HS-5 (cell line): ENCODE results near the gene PAOX.

ENCODE experiments used
- DNase-seq: peaks from one replicate; pipeline ENCODE4 v3.0.0-alpha.2; 2012; ENCODE audit warnings: low read depth

Gene PAOX

DNA sequence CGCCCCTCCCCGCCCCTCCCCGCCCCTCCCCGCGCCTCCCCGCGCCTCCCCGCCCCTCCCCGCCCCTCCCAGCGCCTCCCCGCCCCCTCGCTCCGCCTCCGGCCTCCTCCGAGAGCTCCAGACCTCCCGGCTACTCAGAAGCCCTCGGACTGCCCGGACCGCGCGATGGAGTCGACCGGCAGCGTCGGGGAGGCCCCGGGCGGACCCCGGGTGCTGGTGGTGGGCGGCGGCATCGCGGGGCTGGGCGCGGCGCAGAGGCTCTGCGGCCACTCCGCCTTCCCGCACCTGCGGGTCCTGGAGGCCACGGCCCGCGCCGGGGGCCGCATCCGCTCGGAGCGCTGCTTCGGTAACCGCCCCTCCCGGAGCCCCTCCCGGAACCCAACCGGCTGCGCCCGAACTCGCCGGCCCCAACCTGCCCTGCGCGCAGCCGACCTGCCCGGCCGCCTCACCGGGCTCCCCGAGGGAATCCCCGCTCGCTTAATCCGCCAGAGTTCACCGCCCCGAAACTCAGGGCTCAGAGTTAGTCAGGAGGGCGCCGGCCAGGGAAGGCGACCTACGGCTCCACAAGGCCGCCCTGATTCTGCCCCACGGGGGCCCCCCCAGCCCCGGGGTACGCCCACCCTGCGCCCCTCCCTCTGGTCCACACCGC, at the start of gene PAOX:
TSS of gene PAOX (plus strand) at position 111 of the 649 bp plus-strand sequence. CDS start at position 166, 55 bp downstream.
- DNase-seq = no peak

DNA sequence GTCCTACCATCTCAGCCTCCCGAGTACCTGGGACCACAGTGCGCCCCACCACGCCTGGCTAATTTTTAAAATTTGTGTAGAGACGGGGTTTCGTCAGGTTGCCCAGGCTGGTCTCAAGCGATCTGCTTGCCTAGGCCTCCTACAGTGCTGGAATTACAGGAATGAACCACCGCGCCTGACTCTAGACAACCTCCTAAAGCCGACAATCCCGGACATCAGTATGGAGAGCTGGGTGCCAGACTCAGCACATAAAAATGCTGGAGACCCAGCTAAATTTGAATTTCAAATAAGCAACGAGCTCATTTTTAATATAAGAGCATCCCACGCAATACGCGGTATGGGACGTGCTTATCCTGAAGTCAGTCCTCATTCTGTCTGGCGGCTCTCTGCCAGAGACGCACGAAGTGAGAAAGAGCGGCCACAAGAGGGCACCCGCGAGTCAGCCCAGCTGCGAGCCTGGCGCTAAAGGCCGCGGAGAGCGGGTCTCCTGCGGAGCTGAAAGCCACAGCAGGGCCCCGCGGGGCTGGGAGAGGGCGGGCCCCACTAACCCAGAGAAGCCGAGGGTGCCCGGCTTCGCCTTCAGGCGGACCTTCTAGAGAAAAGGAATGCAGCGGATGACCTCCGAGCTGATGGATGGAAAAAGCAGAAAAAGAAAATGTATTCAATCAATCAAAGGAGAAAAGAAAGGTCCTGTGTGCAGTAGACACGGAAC, 49.4 kb upstream of the PAOX start:
- peak; percentile 51 for DNase-seq

DNA sequence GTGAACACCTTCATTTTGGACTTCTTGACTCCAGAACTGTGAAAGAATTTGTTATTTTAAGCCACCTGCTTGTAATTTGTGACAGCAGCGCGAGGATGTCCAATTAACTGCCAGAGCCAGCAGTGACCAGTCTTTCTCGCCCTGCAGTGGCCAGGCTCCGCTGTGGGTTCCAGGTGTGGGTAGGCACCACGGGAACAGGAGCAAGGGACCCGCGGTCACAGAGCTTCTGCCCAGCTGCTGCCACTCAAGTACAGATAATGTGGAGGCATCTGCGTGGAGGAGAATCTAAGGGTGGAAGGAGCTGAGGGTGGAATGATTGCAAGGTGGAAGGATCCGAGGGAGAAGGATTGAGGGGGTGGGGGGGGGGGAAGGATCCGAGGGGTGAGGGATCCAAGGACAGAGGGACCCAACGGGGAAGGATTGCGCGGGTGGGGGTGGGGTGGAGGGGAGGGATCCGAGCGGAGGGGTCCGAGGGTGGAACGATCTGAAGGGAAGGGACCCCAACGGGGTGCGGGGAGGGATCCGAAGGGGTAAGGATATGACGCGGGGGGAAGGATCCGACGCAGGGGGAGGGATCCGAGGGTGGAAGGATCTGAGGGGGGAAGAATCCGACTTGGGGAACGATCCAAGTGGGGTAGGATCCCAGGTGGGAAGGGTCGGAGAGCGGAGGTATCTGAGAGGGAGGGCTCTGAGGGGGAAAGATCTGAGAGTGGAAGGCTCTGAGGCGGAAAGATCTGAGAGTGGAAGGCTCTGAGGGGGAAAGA, 45.9 kb upstream of the PAOX start:
- DNase-seq = no peak

- DNase-seq = no peak
Observed at GRCh38 chr10:133334503-133335245, 44.4 kb upstream of the PAOX start.

DNA sequence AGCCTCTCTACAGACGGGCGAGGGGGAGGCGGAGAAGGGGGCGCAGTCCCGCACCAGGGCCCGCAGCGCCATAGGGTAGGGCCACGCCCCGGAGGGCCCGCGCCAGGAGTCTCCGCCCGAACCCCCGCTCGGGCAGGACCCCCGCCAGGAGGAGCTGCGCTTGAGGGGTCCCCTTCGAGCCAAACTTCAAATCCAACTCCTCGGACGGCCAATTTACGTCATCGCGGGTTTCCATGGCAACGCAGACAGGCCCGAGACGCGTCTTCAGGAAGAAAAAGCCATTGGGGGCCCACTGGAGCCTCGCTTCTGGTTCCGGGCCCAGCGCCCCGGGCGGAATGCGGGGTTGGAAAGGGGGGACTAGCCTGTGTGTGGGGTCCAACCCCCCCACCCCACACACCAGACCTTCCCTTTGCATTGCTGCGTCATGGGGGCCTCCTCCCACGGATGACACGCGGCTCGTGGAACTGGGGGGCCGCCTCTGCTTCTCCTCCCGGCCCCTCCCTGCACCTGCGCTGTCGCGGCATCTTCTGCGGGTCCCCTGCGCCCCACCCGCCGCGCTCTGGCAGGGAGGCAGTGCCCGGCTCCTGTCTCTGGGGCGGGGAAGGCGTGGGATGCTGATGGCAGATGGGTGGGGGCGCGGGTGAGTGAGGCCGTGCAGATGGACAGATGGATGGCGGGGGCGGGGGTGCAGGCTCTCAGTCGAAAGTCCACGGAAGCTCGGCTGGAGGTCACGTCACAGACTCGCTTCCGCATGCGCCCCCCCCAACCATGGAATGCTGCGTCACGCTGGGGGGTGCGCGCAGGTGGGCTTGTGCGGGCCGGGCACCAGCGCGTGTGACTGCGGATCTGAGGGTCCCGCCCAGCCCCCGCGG, 43.6 kb upstream of the PAOX start:
- DNase-seq = no peak

- DNase-seq = no peak
Observed at GRCh38 chr10:133336118-133336576, 42.9 kb upstream of the PAOX start.

DNA sequence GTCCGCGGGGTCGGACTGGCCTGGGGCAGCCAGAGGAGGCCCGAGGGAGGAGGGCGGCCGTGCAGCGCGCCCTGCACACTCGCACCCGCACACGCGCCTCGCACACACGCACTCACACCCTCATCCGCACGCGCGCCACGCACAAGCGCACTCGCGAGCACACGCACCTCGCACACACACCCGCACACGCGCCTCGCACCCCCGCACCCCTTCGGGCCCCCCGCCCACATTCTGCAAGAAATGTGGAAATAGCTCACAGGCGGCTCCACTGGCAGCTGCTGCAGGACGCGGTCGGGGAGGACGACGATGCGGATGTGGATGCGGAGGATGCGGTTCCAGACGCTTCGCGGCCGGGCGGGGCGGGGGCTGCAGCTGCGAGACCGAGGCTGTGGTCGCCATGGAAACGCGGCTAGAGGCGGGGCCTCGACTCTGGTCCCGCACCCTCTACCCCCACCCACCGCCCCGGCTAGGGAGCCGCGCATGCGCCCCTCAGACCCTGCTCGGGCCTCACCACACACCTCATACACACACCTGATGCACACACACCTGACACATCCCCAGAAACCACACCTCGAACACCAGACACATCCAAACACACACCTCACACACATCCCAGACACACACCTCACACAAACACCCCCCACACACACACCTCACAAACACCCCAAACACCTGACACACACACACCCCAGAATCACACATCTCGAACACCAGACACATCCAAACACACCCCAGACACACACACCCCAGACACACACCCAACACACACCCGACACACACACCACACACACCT, 42.3 kb upstream of the PAOX start, which contains the start of gene CALY:
TSS of gene CALY (minus strand) at position 320 of the 793 bp plus-strand sequence. CDS start 7,907 bp downstream, outside the sequence.
- no peak for DNase-seq

DNA sequence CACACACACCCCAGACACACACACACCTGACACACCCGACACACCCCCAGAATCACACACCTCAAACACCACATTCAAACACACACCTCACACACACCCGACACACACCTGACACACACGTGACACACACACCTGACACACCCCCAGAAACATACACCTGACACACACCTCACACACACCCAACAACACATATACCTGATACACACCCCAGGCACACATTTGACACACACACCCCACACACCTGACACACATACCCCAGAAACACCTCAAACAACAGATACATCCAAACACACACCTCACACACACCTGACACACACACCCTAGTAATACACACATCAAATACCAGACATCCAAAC, 41.7 kb upstream of the PAOX start:
- no peak for DNase-seq

DNA sequence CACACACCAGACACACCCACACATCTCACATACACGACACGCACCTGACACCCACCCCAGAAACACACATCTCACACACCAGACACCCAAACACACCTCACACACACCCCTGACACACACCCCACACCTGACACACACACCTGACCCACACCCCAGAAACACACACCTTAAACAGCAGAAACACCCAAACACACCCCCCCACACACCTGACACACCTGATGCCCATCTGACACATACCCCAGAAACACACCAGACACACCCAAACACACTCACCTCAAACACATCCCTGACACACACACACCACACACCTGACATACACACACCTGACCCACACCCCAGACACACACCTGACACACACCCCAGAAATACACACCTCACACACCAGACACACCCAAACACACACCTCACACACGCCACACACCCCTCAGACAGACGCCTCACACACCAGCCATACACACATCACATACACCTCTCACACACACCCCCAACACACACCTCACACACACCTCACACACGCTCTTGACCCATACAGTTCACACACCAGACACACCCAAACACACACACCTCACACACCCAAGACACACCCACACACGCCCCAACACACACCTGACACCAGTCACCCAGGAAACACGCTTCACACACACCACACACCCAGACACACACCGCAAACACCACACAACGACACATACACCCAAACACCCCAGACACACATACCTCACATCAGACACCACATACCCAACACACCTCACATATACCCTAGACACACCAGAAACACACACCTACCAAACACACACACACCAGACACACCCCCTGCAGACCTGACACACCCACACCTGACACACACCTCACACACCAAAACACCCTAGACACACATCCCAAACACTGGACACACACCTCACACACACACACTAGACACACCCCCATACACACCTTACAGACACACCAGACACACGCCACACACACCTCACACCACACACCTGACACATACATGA, 40.7 kb upstream of the PAOX start:
- DNase-seq = no peak

DNA sequence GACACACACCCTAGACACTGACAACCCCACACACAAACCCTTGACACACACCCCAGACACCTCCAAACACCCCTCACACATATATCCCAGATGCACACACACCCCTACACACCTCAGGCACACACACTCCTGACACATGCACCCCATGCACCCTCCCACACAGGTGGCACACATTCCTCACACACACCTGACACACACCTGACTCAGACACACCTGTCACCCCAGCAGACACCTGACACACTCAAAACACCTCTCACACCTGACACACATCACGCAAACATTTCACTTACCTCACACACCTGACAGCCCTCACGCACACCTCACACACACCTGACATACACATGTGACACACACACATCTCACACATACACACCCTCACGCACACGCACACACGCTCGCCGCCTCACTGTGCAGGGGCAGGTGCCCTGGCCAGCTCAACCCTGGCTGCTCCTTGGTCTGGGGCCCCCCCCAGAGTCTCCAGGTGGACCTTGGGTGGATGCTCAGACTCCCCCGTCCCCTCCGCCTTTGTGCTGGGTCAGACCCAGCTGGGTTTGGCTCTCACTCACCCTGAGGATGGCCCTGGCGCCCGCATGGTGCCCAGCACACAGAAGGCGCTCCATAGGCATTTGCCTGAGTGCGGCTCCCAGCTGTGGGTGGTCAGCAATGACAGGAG, 39.2 kb upstream of the PAOX start:
- DNase-seq = no peak

DNA sequence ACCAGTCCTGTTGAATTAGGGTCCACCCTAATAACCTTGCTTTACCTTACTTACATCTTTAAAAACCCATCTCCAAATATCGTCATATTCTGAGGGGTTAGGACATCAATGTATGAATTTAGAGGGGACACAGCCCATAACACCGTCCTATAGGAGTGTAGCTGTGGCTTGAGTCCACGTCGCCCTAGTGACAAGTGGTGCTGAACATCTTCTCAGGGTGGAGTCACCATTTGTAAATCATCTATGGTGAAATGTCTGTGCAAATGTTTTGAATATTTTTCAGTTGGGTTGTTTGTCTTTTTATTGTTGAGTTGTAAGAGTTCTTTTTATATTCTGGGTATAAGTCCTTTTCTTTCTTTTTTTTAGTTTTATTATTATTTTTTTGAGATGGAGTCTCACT, 37.1 kb upstream of the PAOX start:
- DNase-seq = no peak

DNA sequence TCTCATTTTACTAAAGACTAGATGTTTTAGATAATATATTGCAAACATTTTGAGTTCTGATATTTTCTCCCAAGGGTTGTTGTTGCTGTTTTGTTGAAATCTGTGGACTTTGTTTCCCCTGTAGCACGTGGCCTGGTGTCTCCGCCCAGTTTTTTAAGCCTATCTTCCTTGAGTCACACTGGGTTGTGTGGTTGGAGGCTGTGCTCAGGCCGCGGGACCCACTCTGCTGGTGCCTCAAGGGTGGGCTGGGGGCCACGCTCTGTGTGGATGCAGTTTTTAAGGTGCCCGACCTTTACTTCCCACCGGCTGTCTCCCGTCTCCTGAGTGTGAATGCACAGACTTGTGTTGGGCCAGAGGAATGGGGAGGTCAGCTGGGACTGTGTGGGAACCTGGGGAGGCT, 36.1 kb upstream of the PAOX start:
- no peak for DNase-seq

DNA sequence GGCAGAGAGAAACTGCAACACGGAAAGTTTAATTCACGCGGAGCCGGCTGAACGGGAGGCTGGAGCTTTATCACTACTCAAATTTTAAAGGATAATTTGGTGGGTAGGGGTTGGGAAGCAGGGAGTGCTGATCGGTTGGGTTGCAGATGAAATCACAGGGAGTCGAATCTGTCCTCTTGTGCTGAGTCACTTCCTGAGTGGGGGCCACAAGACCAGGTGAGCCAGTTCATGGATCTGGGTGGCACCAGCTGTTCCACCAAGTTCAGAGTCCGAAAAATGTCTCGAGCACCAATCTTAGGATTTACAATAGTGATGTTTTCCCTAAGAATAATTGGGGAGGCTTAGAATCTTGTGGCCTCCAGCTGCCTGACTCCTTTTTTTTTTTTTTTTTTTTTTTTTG, 35.5 kb upstream of the PAOX start:
- no peak for DNase-seq

DNA sequence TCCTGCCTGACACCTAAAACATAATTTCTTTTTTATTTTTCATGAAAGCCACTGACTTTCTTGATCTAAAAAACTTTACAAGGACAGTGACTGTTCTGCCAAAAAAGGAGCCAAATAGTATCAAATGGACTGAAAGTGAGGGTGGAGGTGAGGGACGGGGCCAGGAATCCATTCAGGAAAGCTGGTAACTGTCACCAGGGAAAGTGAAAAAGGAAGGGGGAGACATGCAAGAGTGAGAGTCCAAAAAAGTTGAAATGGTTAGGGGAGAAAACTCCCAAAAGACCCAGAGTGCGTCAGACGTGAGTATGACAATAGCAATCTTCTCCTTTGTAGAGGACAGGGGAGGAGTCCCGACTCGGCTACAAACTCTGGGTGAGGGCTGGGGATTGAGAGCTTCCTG, 34.8 kb upstream of the PAOX start:
- DNase-seq = no peak

GRCh38 chr10:133346413-133346812, 32.6 kb upstream of the PAOX start:
- no peak for DNase-seq

GRCh38 chr10:133347710-133348517, 31.1 kb upstream of the PAOX start:
- DNase-seq = no peak

DNA sequence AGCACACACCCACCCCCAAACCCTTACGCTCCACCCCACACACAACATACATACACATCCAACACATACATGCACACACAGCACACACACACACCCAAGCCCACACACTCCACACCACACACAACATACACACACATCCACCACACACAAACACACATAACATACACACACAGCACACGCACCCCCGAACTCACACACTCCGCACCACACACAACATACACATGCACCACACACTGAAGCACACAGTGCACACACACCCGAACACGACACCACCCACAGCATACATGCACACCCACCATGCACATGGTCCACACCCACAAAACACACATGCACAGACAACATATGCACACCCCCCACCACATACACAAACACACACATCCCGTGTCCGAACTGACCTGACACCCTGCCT, 29.9 kb upstream of the PAOX start:
- no peak for DNase-seq

DNA sequence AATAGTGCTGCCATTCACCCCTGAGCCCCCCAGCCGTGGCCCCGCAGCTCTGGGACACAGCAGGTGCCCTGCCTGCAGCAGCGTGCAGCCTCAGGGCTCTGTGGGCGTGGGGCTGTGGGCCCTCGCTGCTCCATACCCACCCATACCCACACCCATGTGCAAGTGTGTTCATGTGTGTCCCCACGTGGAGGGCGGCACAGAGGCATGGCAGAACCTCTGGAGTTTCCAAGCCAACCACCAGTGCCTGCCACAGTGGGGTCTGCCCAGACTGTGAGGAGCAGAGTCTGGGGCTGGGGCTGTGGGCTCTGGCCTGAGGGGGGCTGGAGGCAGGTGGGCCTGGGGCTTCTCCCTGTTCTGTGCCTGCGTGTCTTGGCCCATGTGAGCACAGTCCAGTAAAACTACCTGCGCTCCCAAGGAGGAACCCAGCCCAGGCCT, 29.5 kb upstream of the PAOX start:
- no peak for DNase-seq
